ENCODE data around the gene GRID2. TPM values are rescaled to one million over a fixed set of nuclear protein-coding genes. Genes with fewer than 3 reads are reported as not detected.
"Not testable (repeated sequence)": the region's sequence is repeated elsewhere in the genome, so short reads cannot be mapped to it uniquely, and the experiment has no call there.

GRID2 gene
- total RNA-seq, 2 donors from 2014 or later: 27.3 to 40.4 TPM

DNA sequence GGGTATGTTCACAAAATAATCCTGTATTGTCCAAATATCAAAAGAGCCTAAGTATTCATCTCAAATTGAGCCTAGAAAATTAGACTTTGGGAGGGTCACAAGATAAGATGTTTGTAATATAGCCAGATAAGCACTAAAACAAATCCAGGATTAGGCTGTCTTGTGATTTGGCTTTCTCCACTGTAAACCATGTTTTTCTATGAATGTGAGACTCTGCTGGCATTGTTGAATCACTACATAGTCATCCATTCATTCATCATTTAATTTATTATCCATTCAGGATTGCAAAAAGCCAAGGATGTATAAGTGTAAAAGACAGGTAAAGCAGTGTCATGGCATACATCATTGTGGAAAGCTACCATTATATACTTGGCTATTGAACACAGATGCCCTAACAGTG lies 148.0 kb downstream of the GRID2 start:
- Histone ChIP-seq H3K36me3 (ENCODE audit: control insufficient read depth, insufficient read depth, low read length) (no peaks in the 10 kb centered on the region), H3K27ac (ENCODE audit: low read depth, low read length) (no peak overlapping the region), H3K4me1 (ENCODE audit: control insufficient read depth, insufficient read depth, low read length) (peaks cover 5% of the 10 kb centered on the region), H3K9me3 (ENCODE audit: control insufficient read depth, low read length) (no peaks in the 10 kb centered on the region), H3K4me3 (ENCODE audit: low read length) (no peak overlapping the region), H3K9ac (ENCODE audit: extremely low read depth, low read length, poor library complexity, severe bottlenecking) (no peak overlapping the region), H3K27me3 (ENCODE audit: control insufficient read depth, insufficient read depth, low read length, poor library complexity, severe bottlenecking) (no peaks in the 10 kb centered on the region)
- no peak overlapping the region for H3K4me3 Mint-ChIP-seq
- no peaks in the 10 kb centered on the region for H3K9me3 Mint-ChIP-seq
- TF ChIP-seq CTCF (conservative IDR thresholded peaks at IDR 0.05): no peak
- no peak overlapping the region for H3K27ac Mint-ChIP-seq
- peaks cover 30% of the 10 kb centered on the region for H3K4me1 Mint-ChIP-seq
- no peaks in the 10 kb centered on the region for H3K27me3 Mint-ChIP-seq (ENCODE audit: insufficient read depth)
- DNase-seq: no peak
- peaks cover 2% of the 10 kb centered on the region for H3K36me3 Mint-ChIP-seq (ENCODE audit: low read depth)

- not testable (repeated sequence) for H3K4me3 Mint-ChIP-seq; H3K9me3 Mint-ChIP-seq; H3K27ac Mint-ChIP-seq; DNase-seq; H3K27me3 Mint-ChIP-seq (ENCODE audit: insufficient read depth); H3K27me3 ChIP-seq (ENCODE audit: control insufficient read depth, insufficient read depth, low read length, poor library complexity, severe bottlenecking); H3K4me3 ChIP-seq (ENCODE audit: low read length); H3K36me3 Mint-ChIP-seq (ENCODE audit: low read depth); H3K4me1 ChIP-seq (ENCODE audit: control insufficient read depth, insufficient read depth, low read length); H3K9me3 ChIP-seq (ENCODE audit: control insufficient read depth, low read length); H3K9ac ChIP-seq (ENCODE audit: extremely low read depth, low read length, poor library complexity, severe bottlenecking); H3K36me3 ChIP-seq (ENCODE audit: control insufficient read depth, insufficient read depth, low read length); H3K27ac ChIP-seq (ENCODE audit: low read depth, low read length)
- WGBS, 2 experiments (ENCODE audit: insufficient coverage in 1 of 2, insufficient read length in 1 of 2): 100% methylated on average over 1 of the region's 2 CpGs; no CpG with 5 or more reads in 1 of the 2 experiments
- peaks cover 30% of the 10 kb centered on the region for H3K4me1 Mint-ChIP-seq
Observed at GRCh38 chr4:92452383-92452782, 148.6 kb downstream of the GRID2 start.

- no peaks in the 10 kb centered on the region for H3K36me3 Mint-ChIP-seq (ENCODE audit: low read depth)
- peak overlapping the region; percentile 8 for H3K27ac Mint-ChIP-seq
- no peak overlapping the region for H3K9ac ChIP-seq (ENCODE audit: extremely low read depth, low read length, poor library complexity, severe bottlenecking)
- H3K27ac ChIP-seq (ENCODE audit: low read depth, low read length): no peak overlapping the region
- H3K4me1 ChIP-seq (ENCODE audit: control insufficient read depth, insufficient read depth, low read length): no peaks in the 10 kb centered on the region
- H3K4me3 Mint-ChIP-seq: no peak overlapping the region
- H3K9me3 Mint-ChIP-seq: no peaks in the 10 kb centered on the region
- peaks cover 32% of the 10 kb centered on the region for H3K4me1 Mint-ChIP-seq
- H3K27me3 Mint-ChIP-seq (ENCODE audit: insufficient read depth): no peaks in the 10 kb centered on the region
- no peaks in the 10 kb centered on the region for H3K9me3 ChIP-seq (ENCODE audit: control insufficient read depth, low read length)
- DNase-seq: no peak
- H3K27me3 ChIP-seq (ENCODE audit: control insufficient read depth, insufficient read depth, low read length, poor library complexity, severe bottlenecking): no peaks in the 10 kb centered on the region
- no peak for TF ChIP-seq CTCF (conservative IDR thresholded peaks at IDR 0.05)
- 89 to 95% methylated on average over 6 to 7 of the region's 7 CpGs for WGBS, 2 experiments (ENCODE audit: insufficient coverage in 1 of 2, insufficient read length in 1 of 2)
- no peaks in the 10 kb centered on the region for H3K36me3 ChIP-seq (ENCODE audit: control insufficient read depth, insufficient read depth, low read length)
- H3K4me3 ChIP-seq (ENCODE audit: low read length): no peak overlapping the region
Observed at GRCh38 chr4:92455329-92455839, 151.6 kb downstream of the GRID2 start.

GRCh38 chr4:92455951-92456350 lies 152.2 kb downstream of the GRID2 start:
- Mint-ChIP-seq H3K27ac (no peak overlapping the region), H3K4me3 (no peak overlapping the region), H3K9me3 (no peaks in the 10 kb centered on the region), H3K4me1 (peaks cover 33% of the 10 kb centered on the region), H3K36me3 (ENCODE audit: low read depth) (no peaks in the 10 kb centered on the region), H3K27me3 (ENCODE audit: insufficient read depth) (no peaks in the 10 kb centered on the region)
- WGBS, 2 experiments (ENCODE audit: insufficient coverage in 1 of 2, insufficient read length in 1 of 2): 85% methylated on average over 2 of the region's 2 CpGs; no CpG with 5 or more reads in 1 of the 2 experiments
- TF ChIP-seq CTCF (conservative IDR thresholded peaks at IDR 0.05): no peak
- H3K9ac ChIP-seq (ENCODE audit: extremely low read depth, low read length, poor library complexity, severe bottlenecking): no peak overlapping the region
- H3K4me1 ChIP-seq (ENCODE audit: control insufficient read depth, insufficient read depth, low read length): no peaks in the 10 kb centered on the region
- no peaks in the 10 kb centered on the region for H3K9me3 ChIP-seq (ENCODE audit: control insufficient read depth, low read length)
- H3K36me3 ChIP-seq (ENCODE audit: control insufficient read depth, insufficient read depth, low read length): no peaks in the 10 kb centered on the region
- no peak overlapping the region for H3K27ac ChIP-seq (ENCODE audit: low read depth, low read length)
- H3K27me3 ChIP-seq (ENCODE audit: control insufficient read depth, insufficient read depth, low read length, poor library complexity, severe bottlenecking): no peaks in the 10 kb centered on the region
- no peak overlapping the region for H3K4me3 ChIP-seq (ENCODE audit: low read length)
- no peak for DNase-seq
